Endodermal cell (in vitro differentiated cells): ENCODE data around the gene ANKH. TPM values are rescaled to one million over a fixed set of nuclear protein-coding genes. Genes with fewer than 3 reads are reported as not detected.

Source experiments
- DNase-seq: peaks from one replicate; pipeline ENCODE4 v3.0.0-alpha.2; 2017
- H3K27ac ChIP-seq: 2 replicates; pipeline ENCODE4 v1.5.1; 2013; ENCODE audit warnings: mild to moderate bottlenecking, low read depth, low read length, moderate library complexity
- H3K27me3 ChIP-seq: 2 replicates; pipeline ENCODE4 v1.6.1; 2013; ENCODE audit warnings: mild to moderate bottlenecking, low read length, moderate library complexity; ENCODE audit not compliant: insufficient read depth, control insufficient read depth, poor library complexity, severe bottlenecking
- H3K36me3 ChIP-seq: 2 replicates; pipeline ENCODE4 v1.7.0; 2013; ENCODE audit warnings: mild to moderate bottlenecking, low read length, moderate library complexity; ENCODE audit not compliant: control insufficient read depth, insufficient read depth
- H3K4me1 ChIP-seq: one replicate; pipeline ENCODE4 v1.7.0; 2013; ENCODE audit warnings: low read length; ENCODE audit not compliant: control insufficient read depth, insufficient read depth
- H3K4me3 ChIP-seq: 2 replicates; pipeline ENCODE4 v1.5.1; 2013; ENCODE audit warnings: mild to moderate bottlenecking, low read length, moderate library complexity
- H3K9ac ChIP-seq: 2 replicates; pipeline ENCODE4 v1.6.1; 2013; ENCODE audit warnings: mild to moderate bottlenecking, low read length, moderate library complexity; ENCODE audit not compliant: poor library complexity, severe bottlenecking; ENCODE audit errors: extremely low read depth
- H3K9me3 ChIP-seq: 2 replicates; pipeline ENCODE4 v1.6.1; 2013; ENCODE audit warnings: mild to moderate bottlenecking, low read length, moderate library complexity; ENCODE audit not compliant: control insufficient read depth
- H3K27ac Mint-ChIP-seq: 2 replicates; pipeline ENCODE4 v1.8.0; 2020; ENCODE audit warnings: mixed read lengths
- H3K27me3 Mint-ChIP-seq: 2 replicates; pipeline ENCODE4 v1.8.0; 2021; ENCODE audit warnings: mild to moderate bottlenecking, mixed read lengths; ENCODE audit not compliant: insufficient read depth
- H3K36me3 Mint-ChIP-seq: 2 replicates; pipeline ENCODE4 v1.8.0; 2020; ENCODE audit warnings: low read depth, mixed read lengths
- H3K4me1 Mint-ChIP-seq: 2 replicates; pipeline ENCODE4 v1.8.0; 2020; ENCODE audit warnings: mixed read lengths
- H3K4me3 Mint-ChIP-seq: 2 replicates; pipeline ENCODE4 v1.8.0; 2020; ENCODE audit warnings: mild to moderate bottlenecking, moderate library complexity, mixed read lengths
- H3K9me3 Mint-ChIP-seq: 2 replicates; pipeline ENCODE4 v1.8.0; 2020; ENCODE audit warnings: mild to moderate bottlenecking, mixed read lengths
- CTCF ChIP-seq: fragments of 200-600 bp; sonication (generic); conservative IDR thresholded peaks from 2 replicates; pipeline ENCODE4 v1.5.0; 2021; ENCODE audit warnings: antibody characterized with exemption, mild to moderate bottlenecking
- WGBS, 2 experiments: methylation state at CpG; one replicate each; pipeline versions ENCODE4 v1.1.5 to v1.1.7; 2013; ENCODE audit warnings: missing lambda C conversion rate in 2 of 2, mixed read lengths in 1 of 2; ENCODE audit not compliant: insufficient coverage in 1 of 2, insufficient read length in 1 of 2; 5-methylcytosine and 5-hydroxymethylcytosine counted together
- total RNA-seq, 2 donors: library from RNA; stranded (reverse); fragmentation: NEBNext Ultra II Directional in 1 of 2; extraction: Animal tissue kit (Norgen Biotek cat#: 25700) in 1 of 2; gene quantifications; 2 replicates in 1 of 2; 3 replicates in 1 of 2; pipeline ENCODE4 v1.2.1, GENCODE V29; 2021

The ANKH gene
- total RNA-seq, 2 donors from 2014 or later = 26.5 to 43.4 TPM

- Histone ChIP-seq H3K4me3 (no peak overlapping the region), H3K36me3 (peaks cover 12% of the 10 kb centered on the region), H3K27ac (no peak overlapping the region), H3K4me1 (no peaks in the 10 kb centered on the region), H3K9me3 (no peaks in the 10 kb centered on the region), H3K9ac (no peak overlapping the region), H3K27me3 (no peaks in the 10 kb centered on the region)
- TF ChIP-seq CTCF = no peak
- Mint-ChIP-seq H3K36me3 (peaks cover 25% of the 10 kb centered on the region), H3K4me3 (no peak overlapping the region), H3K27me3 (no peaks in the 10 kb centered on the region), H3K27ac (no peak overlapping the region), H3K9me3 (peaks cover 4% of the 10 kb centered on the region), H3K4me1 (peaks cover 5% of the 10 kb centered on the region)
- DNase-seq = no peak
- WGBS, 2 experiments = 89 to 96% methylated on average over 3 of the region's 3 CpGs
Measured at GRCh38 chr5:14720236-14720923, 151.2 kb downstream of the ANKH start.

- no peak for DNase-seq
- Mint-ChIP-seq H3K27ac (no peak overlapping the region), H3K36me3 (peaks cover 40% of the 10 kb centered on the region), H3K9me3 (peaks cover 4% of the 10 kb centered on the region), H3K4me1 (peaks cover 5% of the 10 kb centered on the region), H3K4me3 (no peak overlapping the region), H3K27me3 (no peaks in the 10 kb centered on the region)
- no peaks in the 10 kb centered on the region for H3K4me1 ChIP-seq
- H3K9me3 ChIP-seq = no peaks in the 10 kb centered on the region
- H3K36me3 ChIP-seq = peaks cover 12% of the 10 kb centered on the region
- no peak overlapping the region for H3K4me3 ChIP-seq
- H3K9ac ChIP-seq = no peak overlapping the region
- no peaks in the 10 kb centered on the region for H3K27me3 ChIP-seq
- 86 to 95% methylated on average over 2 to 4 of the region's 5 CpGs for WGBS, 2 experiments
- no peak for TF ChIP-seq CTCF
- no peak overlapping the region for H3K27ac ChIP-seq
Measured at GRCh38 chr5:14718778-14719177, 152.8 kb downstream of the ANKH start.

- Histone ChIP-seq H3K4me1 (no peaks in the 10 kb centered on the region), H3K27me3 (no peaks in the 10 kb centered on the region), H3K9ac (no peak overlapping the region), H3K27ac (no peak overlapping the region), H3K4me3 (no peak overlapping the region), H3K36me3 (peaks cover 25% of the 10 kb centered on the region), H3K9me3 (no peaks in the 10 kb centered on the region)
- Mint-ChIP-seq H3K27ac (no peak overlapping the region), H3K4me1 (peaks cover 2% of the 10 kb centered on the region), H3K36me3 (peaks cover 56% of the 10 kb centered on the region), H3K9me3 (peaks cover 9% of the 10 kb centered on the region), H3K27me3 (no peaks in the 10 kb centered on the region), H3K4me3 (no peak overlapping the region)
- no peak for DNase-seq
- WGBS, 2 experiments = 92 to 98% methylated on average over 9 to 13 of the region's 13 CpGs
- TF ChIP-seq CTCF = no peak
Measured at GRCh38 chr5:14716755-14717752, 154.5 kb downstream of the ANKH start.
